GM12891 (cell line): ENCODE data around the gene CYTH4.

Source experiments
- PAX5 ChIP-seq: IDR thresholded peaks from 2 replicates; pipeline ENCODE4 v1.6.1; 2011; ENCODE audit warnings: low read length, moderate library complexity, mild to moderate bottlenecking; ENCODE audit not compliant: insufficient read depth, severe bottlenecking
- POLR2A ChIP-seq: IDR thresholded peaks from 2 replicates; pipeline ENCODE4 v1.6.1; 2011; ENCODE audit warnings: low read depth, low read length, control low read depth
- POLR2AphosphoS5 ChIP-seq: IDR thresholded peaks from 2 replicates; pipeline ENCODE4 v1.6.1; 2011; ENCODE audit warnings: low read depth, low read length, control low read depth
- POU2F2 ChIP-seq: IDR thresholded peaks from 2 replicates; pipeline ENCODE4 v1.6.1; 2011; ENCODE audit warnings: low read depth, mild to moderate bottlenecking, control low read depth, low read length, moderate library complexity
- SPI1 ChIP-seq: IDR thresholded peaks from 2 replicates; pipeline ENCODE4 v1.6.1; 2011; ENCODE audit warnings: low read depth, low read length, control low read depth
- TAF1 ChIP-seq: IDR thresholded peaks from 2 replicates; pipeline ENCODE4 v1.6.1; 2011; ENCODE audit warnings: low read depth, low read length, control low read depth

- TF ChIP-seq POLR2A (no peak), POLR2AphosphoS5 (no peak), TAF1 (no peak), POU2F2 (no peak), PAX5 (no peak), SPI1 (no peak)
These were observed 24.1 kb upstream of the CYTH4 start for GRCh38 chr22:37258005-37258752.
